Common myeloid progenitor, CD34-positive (primary cell): ENCODE data around the gene IL36G.

Source experiments
- CTCF ChIA-PET: fragments of 350-600 bp; sonication (Branson Sonifier 250); formaldehyde crosslinking; loops from one replicate; lab custom pipeline; 2021; ENCODE audit warnings: antibody characterized with exemption; lab: Charles Lee
- POLR2A ChIA-PET: fragments of 350-600 bp; sonication (Branson Sonifier 250); formaldehyde crosslinking; loops from one replicate; lab custom pipeline; 2021; ENCODE audit warnings: antibody characterized with exemption; lab: Charles Lee
- DNase-seq, 3 donors: peaks; one replicate each; pipeline versions ENCODE4 v3.0.0 to v3.0.0-alpha.2; 2013
- H3K27ac ChIP-seq, 2 experiments: 1 replicate in 1 of 2; 2 replicates in 1 of 2; pipeline ENCODE4 v1.7.0; 2013; ENCODE audit warnings: inconsistent platforms in 2 of 2, low read length in 2 of 2, mild to moderate bottlenecking in 2 of 2, low read depth in 1 of 2, moderate library complexity in 1 of 2; ENCODE audit not compliant: severe bottlenecking in 2 of 2, insufficient read depth in 1 of 2, poor library complexity in 1 of 2
- H3K27me3 ChIP-seq, 5 experiments: replicated peaks in 2 of 5; 1 replicate in 3 of 5; 2 replicates in 2 of 5; pipeline versions ENCODE4 v1.6.1 to v1.7.0; 2013; ENCODE audit warnings: low read length in 4 of 5, mild to moderate bottlenecking in 2 of 5, moderate library complexity in 2 of 5, inconsistent platforms in 1 of 5; ENCODE audit not compliant: insufficient read depth in 5 of 5, control insufficient read depth in 4 of 5
- H3K36me3 ChIP-seq, 4 experiments: 1 replicate in 2 of 4; 2 replicates in 2 of 4; pipeline versions ENCODE4 v1.6.1 to v1.7.0; 2013; ENCODE audit warnings: low read length in 3 of 4, control low read depth in 1 of 4, mild to moderate bottlenecking in 1 of 4; ENCODE audit not compliant: control insufficient read depth in 4 of 4, insufficient read depth in 4 of 4
- H3K4me1 ChIP-seq, 4 experiments: 1 replicate in 3 of 4; 2 replicates in 1 of 4; pipeline versions ENCODE4 v1.6.1 to v1.7.1; 2013; ENCODE audit warnings: low read length in 3 of 4, mild to moderate bottlenecking in 3 of 4, control low read depth in 1 of 4, inconsistent platforms in 1 of 4, moderate library complexity in 1 of 4; ENCODE audit not compliant: control insufficient read depth in 4 of 4, insufficient read depth in 4 of 4; ENCODE audit errors: control extremely low read depth in 1 of 4
- H3K4me3 ChIP-seq, 7 experiments: 1 replicate in 4 of 7; 2 replicates in 3 of 7; pipeline versions ENCODE4 v1.5.1 to v1.7.0; 2013; ENCODE audit warnings: mild to moderate bottlenecking in 7 of 7, low read length in 6 of 7, moderate library complexity in 6 of 7, inconsistent platforms in 2 of 7, low read depth in 2 of 7, control low read depth in 1 of 7; ENCODE audit not compliant: insufficient read depth in 4 of 7, control insufficient read depth in 1 of 7; ENCODE audit errors: extremely low read depth in 1 of 7
- H3K9me3 ChIP-seq, 5 experiments: 1 replicate in 4 of 5; 2 replicates in 1 of 5; pipeline versions ENCODE4 v1.6.1 to v1.7.1; 2013; ENCODE audit warnings: low read length in 4 of 5, mild to moderate bottlenecking in 2 of 5, inconsistent platforms in 1 of 5, low read depth in 1 of 5, moderate library complexity in 1 of 5; ENCODE audit not compliant: control insufficient read depth in 4 of 5, insufficient read depth in 2 of 5; ENCODE audit errors: control extremely low read depth in 1 of 5
- WGBS: methylation state at CpG from one replicate; pipeline ENCODE4 v1.1.5; 2013; ENCODE audit not compliant: insufficient coverage; 5-methylcytosine and 5-hydroxymethylcytosine counted together

The IL36G gene

GRCh38 chr2:112993831-112994230 is 16.0 kb downstream of the IL36G start:
- no peaks in the 10 kb centered on the region for H3K36me3 ChIP-seq
- CTCF ChIA-PET, result no interaction called here
- no peaks in the 10 kb centered on the region for H3K27me3 ChIP-seq
- POLR2A ChIA-PET, result no interaction called here
- H3K9me3 ChIP-seq, result peaks cover 3 to 32% (median 9%) of the 10 kb centered on the region in 5 experiments
- H3K27ac ChIP-seq, result no peak overlapping the region
- no peak overlapping the region for H3K4me3 ChIP-seq
- H3K4me1 ChIP-seq, result peaks cover 0 to 4% (median 0%) of the 10 kb centered on the region in 4 experiments
- no peak for DNase-seq

GRCh38 chr2:112994648-112995047 is 16.8 kb downstream of the IL36G start:
- no peak overlapping the region for H3K27ac ChIP-seq
- ChIA-PET POLR2A (no interaction called here), CTCF (no interaction called here)
- no peaks in the 10 kb centered on the region for H3K36me3 ChIP-seq
- H3K4me3 ChIP-seq, result no peak overlapping the region
- H3K27me3 ChIP-seq, result no peaks in the 10 kb centered on the region
- WGBS, result 100% methylated on average over 1 of the region's 2 CpGs
- H3K9me3 ChIP-seq, result peaks cover 1 to 32% (median 10%) of the 10 kb centered on the region in 5 experiments
- DNase-seq, result no peak
- H3K4me1 ChIP-seq, result peaks cover 0 to 4% (median 0%) of the 10 kb centered on the region in 4 experiments

DNA sequence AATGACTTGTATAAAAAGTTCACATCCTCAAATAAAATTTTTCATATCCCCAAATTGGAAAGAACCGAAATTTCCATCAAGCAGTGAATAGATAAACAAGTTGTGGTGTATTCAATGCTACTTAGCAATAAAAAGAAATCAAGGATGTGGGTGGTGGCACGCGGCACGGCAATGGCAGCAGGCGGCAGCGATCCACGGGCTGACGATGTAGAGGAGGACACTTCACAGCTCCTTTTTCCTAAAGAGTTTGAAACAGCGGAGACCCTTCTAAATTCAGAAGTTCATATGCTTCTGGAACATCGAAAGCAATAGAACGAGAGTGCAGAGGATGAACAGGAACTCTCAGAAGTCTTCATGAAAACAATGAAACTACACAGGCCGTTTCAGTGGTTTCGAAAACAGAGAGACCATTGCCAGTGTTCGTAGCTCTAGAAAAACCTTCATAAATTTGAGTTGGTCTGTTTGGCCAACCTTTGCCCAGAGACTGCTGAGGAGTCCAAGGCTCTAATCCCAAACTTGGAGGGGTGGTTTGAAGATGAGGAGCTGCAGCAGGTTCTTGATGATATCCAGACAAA is 17.6 kb downstream of the IL36G start:
- H3K27ac ChIP-seq, result no peak overlapping the region
- ChIA-PET POLR2A (no interaction called here), CTCF (no interaction called here)

GRCh38 chr2:112996635-112997034 is 18.8 kb downstream of the IL36G start:
- Histone ChIP-seq H3K4me3 (no peak overlapping the region), H3K27ac (no peak overlapping the region), H3K9me3 (peaks cover 2 to 47% (median 21%) of the 10 kb centered on the region in 5 experiments), H3K4me1 (peaks cover 0 to 4% (median 0%) of the 10 kb centered on the region in 4 experiments), H3K27me3 (no peaks in the 10 kb centered on the region), H3K36me3 (no peaks in the 10 kb centered on the region)
- 64% methylated on average over 3 of the region's 6 CpGs for WGBS
- ChIA-PET POLR2A (no interaction called here), CTCF (no interaction called here)
- DNase-seq, result peak in 2 of 3 donors; percentile 4 to 11

More for the DNA sequence above, 17.6 kb downstream of the IL36G start:
- H3K4me1 ChIP-seq, result peaks cover 0 to 4% (median 0%) of the 10 kb centered on the region in 4 experiments
- no peaks in the 10 kb centered on the region for H3K36me3 ChIP-seq
- no peak overlapping the region for H3K4me3 ChIP-seq
- WGBS, result 93% methylated on average over 12 of the region's 14 CpGs
- no peaks in the 10 kb centered on the region for H3K27me3 ChIP-seq
- H3K9me3 ChIP-seq, result peaks cover 4 to 36% (median 13%) of the 10 kb centered on the region in 5 experiments
- DNase-seq, result no peak

DNA sequence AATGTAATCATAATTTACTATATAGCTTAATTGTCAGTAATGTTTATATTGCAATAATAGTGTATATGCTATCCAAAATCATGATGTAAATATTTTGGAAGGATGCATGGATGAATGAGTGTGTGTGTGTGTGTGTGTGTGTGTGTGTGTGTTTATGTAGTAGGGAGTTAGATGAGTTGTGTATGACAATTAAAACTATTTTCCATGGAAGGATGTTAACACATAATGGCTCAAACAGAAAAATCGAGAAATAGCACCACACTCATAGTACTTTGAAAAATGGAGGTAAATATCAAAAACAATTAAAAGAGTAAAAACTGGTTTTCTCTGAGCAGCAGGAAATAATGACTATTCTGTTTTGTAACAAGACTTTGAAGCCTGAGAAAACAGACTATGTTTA is 19.3 kb downstream of the IL36G start:
- POLR2A ChIA-PET, result interaction anchor here (1.3 kb wide), 1 partner anchor 63 kb away, joined by 4 read pairs; no protein-coding TSS in a partner anchor
- CTCF ChIA-PET, result no interaction called here
- Histone ChIP-seq H3K36me3 (no peaks in the 10 kb centered on the region), H3K4me3 (no peak overlapping the region), H3K4me1 (peaks cover 0 to 4% (median 0%) of the 10 kb centered on the region in 4 experiments), H3K9me3 (peaks cover 2 to 48% (median 18%) of the 10 kb centered on the region in 5 experiments), H3K27ac (no peak overlapping the region), H3K27me3 (no peaks in the 10 kb centered on the region)
- no CpG with 5 or more reads among the region's 1 CpG for WGBS
- DNase-seq, result no peak

- ChIA-PET POLR2A (no interaction called here), CTCF (no interaction called here)
- H3K4me1 ChIP-seq, result peaks cover 0 to 4% (median 0%) of the 10 kb centered on the region in 4 experiments
- H3K27ac ChIP-seq, result no peak overlapping the region
- H3K27me3 ChIP-seq, result no peaks in the 10 kb centered on the region
- peaks cover 2 to 32% (median 11%) of the 10 kb centered on the region in 5 experiments for H3K9me3 ChIP-seq
- H3K4me3 ChIP-seq, result no peak overlapping the region
- no peaks in the 10 kb centered on the region for H3K36me3 ChIP-seq
- WGBS, result no CpG with 5 or more reads among the region's 1 CpG
- peak in 2 of 3 donors; percentile 23 to 38 for DNase-seq
These were observed 22.6 kb downstream of the IL36G start for GRCh38 chr2:113000436-113000835.

- Histone ChIP-seq H3K36me3 (no peaks in the 10 kb centered on the region), H3K4me1 (no peaks in the 10 kb centered on the region), H3K4me3 (no peak overlapping the region), H3K27me3 (no peaks in the 10 kb centered on the region), H3K9me3 (peaks cover 2 to 32% (median 11%) of the 10 kb centered on the region in 5 experiments), H3K27ac (no peak overlapping the region)
- POLR2A ChIA-PET, result no interaction called here
- WGBS, result 92% methylated on average over 2 of the region's 2 CpGs
- no peak for DNase-seq
- CTCF ChIA-PET, result no interaction called here
These were observed 24.9 kb downstream of the IL36G start for GRCh38 chr2:113002677-113003076.
